Stimulated activated CD8-positive, alpha-beta memory T cell treated with anti-CD3 and anti-CD28 coated beads, Interleukin-7, amount 100 ng/mL, for 48 hours (primary cell): ENCODE data around the gene TTC21B.
"Not testable (repeated sequence)": the region's sequence is repeated elsewhere in the genome, so short reads cannot be mapped to it uniquely, and the experiment has no call there.

Experiments
- DNase-seq, 2 donors: peaks; one replicate each; pipeline ENCODE4 v3.0.0-alpha.2; 2020; ENCODE audit warnings: low read depth in 1 of 2; ENCODE audit errors: extremely low read depth in 1 of 2

The TTC21B gene

GRCh38 chr2:165953655-165954606 is at the start of gene TTC21B:
TSS of gene TTC21B (minus strand) at chr2:165953776. CDS start at chr2:165953705, 71 bp downstream.
- peak; percentile 86 to 89 for DNase-seq

- no peak for DNase-seq
These were observed 46.8 kb upstream of the TTC21B start for GRCh38 chr2:166000401-166000800.

- no peak for DNase-seq
These were observed 37.3 kb upstream of the TTC21B start for GRCh38 chr2:165990846-165991245.

- DNase-seq: no peak
These were observed 36.3 kb upstream of the TTC21B start for GRCh38 chr2:165989851-165990250.

GRCh38 chr2:165985120-165985519 is 31.5 kb upstream of the TTC21B start:
- DNase-seq: no peak

GRCh38 chr2:165972161-165972560 is 18.6 kb upstream of the TTC21B start:
- DNase-seq: not testable (repeated sequence)

- DNase-seq: no peak
These were observed 17.1 kb upstream of the TTC21B start for GRCh38 chr2:165970663-165971062.

- DNase-seq: no peak
These were observed 15.7 kb upstream of the TTC21B start for GRCh38 chr2:165969227-165969626.

GRCh38 chr2:165967746-165968145 is 14.2 kb upstream of the TTC21B start:
- DNase-seq: no peak

- no peak for DNase-seq
These were observed 8.2 kb upstream of the TTC21B start for GRCh38 chr2:165961818-165962217.

- no peak for DNase-seq
These were observed 5.8 kb upstream of the TTC21B start for GRCh38 chr2:165959371-165959770.

- no peak for DNase-seq
These were observed 4.9 kb upstream of the TTC21B start for GRCh38 chr2:165958313-165958960.

GRCh38 chr2:165957030-165957675 is 3.6 kb upstream of the TTC21B start:
- DNase-seq: no peak

- no peak for DNase-seq
These were observed 296 bp downstream of the TTC21B start for GRCh38 chr2:165953306-165953654.

GRCh38 chr2:165952741-165953211 is 800 bp downstream of the TTC21B start:
- no peak for DNase-seq

- DNase-seq: no peak
These were observed 1.5 kb downstream of the TTC21B start for GRCh38 chr2:165952085-165952484.

GRCh38 chr2:165950438-165950837 is 3.1 kb downstream of the TTC21B start:
- DNase-seq: no peak

- no peak for DNase-seq
These were observed 11.7 kb downstream of the TTC21B start for GRCh38 chr2:165941827-165942226.

- DNase-seq: no peak
These were observed 15.3 kb downstream of the TTC21B start for GRCh38 chr2:165938237-165938636.

GRCh38 chr2:165933211-165933910 is 20.2 kb downstream of the TTC21B start:
- DNase-seq: no peak

- no peak for DNase-seq
These were observed 25.8 kb downstream of the TTC21B start for GRCh38 chr2:165927774-165928173.
